Neutrophil (primary cell): ENCODE results near the gene RPTOR.

Experiments
- H3K27ac ChIP-seq: fragments of 200-600 bp; sonication (generic); 2 replicates; pipeline ENCODE4 v1.5.1; 2016; ENCODE audit warnings: mild to moderate bottlenecking, moderate library complexity
- H3K27me3 ChIP-seq: fragments of 200-600 bp; sonication (generic); 2 replicates; pipeline ENCODE4 v1.6.0; 2016; ENCODE audit warnings: mild to moderate bottlenecking
- H3K36me3 ChIP-seq: fragments of 200-600 bp; sonication (generic); 2 replicates; pipeline ENCODE4 v1.5.1; 2017
- H3K4me1 ChIP-seq, 2 experiments: fragments of 200-600 bp in 1 of 2; sonication (generic) in 1 of 2; 1 replicate in 1 of 2; 2 replicates in 1 of 2; pipeline versions ENCODE4 v1.5.1 to v1.6.1; 2013 to 2016; ENCODE audit warnings: low read depth in 1 of 2, low read length in 1 of 2, mild to moderate bottlenecking in 1 of 2, moderate library complexity in 1 of 2; ENCODE audit not compliant: control insufficient read depth in 1 of 2, insufficient read depth in 1 of 2
- H3K4me3 ChIP-seq, 2 experiments: fragments of 200-600 bp in 1 of 2; sonication (generic) in 1 of 2; 1 replicate in 1 of 2; 2 replicates in 1 of 2; pipeline ENCODE4 v1.5.1; 2013 to 2016; ENCODE audit warnings: low read depth in 1 of 2, low read length in 1 of 2, mild to moderate bottlenecking in 1 of 2, moderate library complexity in 1 of 2
- H3K9me3 ChIP-seq: fragments of 200-600 bp; sonication (generic); 2 replicates; pipeline ENCODE4 v1.5.1; 2016
- CTCF ChIP-seq: fragments of 200-600 bp; sonication (generic); IDR thresholded peaks from 2 replicates; pipeline ENCODE4 v1.5.1; 2016; ENCODE audit warnings: antibody characterized with exemption

RPTOR gene

GRCh38 chr17:80881306-80881705 is 336.7 kb downstream of the RPTOR start:
- Histone ChIP-seq H3K4me3 (no peak overlapping the region), H3K27ac (no peak overlapping the region), H3K27me3 (no peaks in the 10 kb centered on the region), H3K36me3 (peaks cover 8% of the 10 kb centered on the region), H3K9me3 (no peaks in the 10 kb centered on the region), H3K4me1 (no peaks in the 10 kb centered on the region)
- TF ChIP-seq CTCF = no peak

- H3K4me3 ChIP-seq = no peak overlapping the region
- no peaks in the 10 kb centered on the region for H3K27me3 ChIP-seq
- H3K27ac ChIP-seq = no peak overlapping the region
- H3K4me1 ChIP-seq = no peaks in the 10 kb centered on the region
- H3K9me3 ChIP-seq = no peaks in the 10 kb centered on the region
- TF ChIP-seq CTCF = no peak
- peaks cover 8% of the 10 kb centered on the region for H3K36me3 ChIP-seq
These were observed 337.7 kb downstream of the RPTOR start for GRCh38 chr17:80882323-80882722.

- Histone ChIP-seq H3K27me3 (no peaks in the 10 kb centered on the region), H3K36me3 (peaks cover 8% of the 10 kb centered on the region), H3K4me1 (no peaks in the 10 kb centered on the region), H3K27ac (no peak overlapping the region), H3K4me3 (no peak overlapping the region), H3K9me3 (no peaks in the 10 kb centered on the region)
- no peak for TF ChIP-seq CTCF
These were observed 338.5 kb downstream of the RPTOR start for GRCh38 chr17:80882926-80883685.

GRCh38 chr17:80883831-80884735 is 339.4 kb downstream of the RPTOR start:
- Histone ChIP-seq H3K27ac (no peak overlapping the region), H3K4me3 (no peak overlapping the region), H3K4me1 (no peaks in the 10 kb centered on the region), H3K27me3 (no peaks in the 10 kb centered on the region), H3K36me3 (peaks cover 8% of the 10 kb centered on the region), H3K9me3 (no peaks in the 10 kb centered on the region)
- TF ChIP-seq CTCF = no peak

- no peaks in the 10 kb centered on the region for H3K4me1 ChIP-seq
- no peaks in the 10 kb centered on the region for H3K27me3 ChIP-seq
- TF ChIP-seq CTCF = no peak
- no peaks in the 10 kb centered on the region for H3K9me3 ChIP-seq
- H3K27ac ChIP-seq = no peak overlapping the region
- H3K4me3 ChIP-seq = no peak overlapping the region
- H3K36me3 ChIP-seq = peaks cover 8% of the 10 kb centered on the region
These were observed 340.2 kb downstream of the RPTOR start for GRCh38 chr17:80884811-80885210.
